ENCODE measurements around the gene PFN3. TPM values are rescaled to one million over a fixed set of nuclear protein-coding genes. Genes with fewer than 3 reads are reported as not detected.

PFN3 gene
- total RNA-seq, 1 donor from 2014 or later: not detected

GRCh38 chr5:177433658-177434217 is 33.3 kb upstream of the PFN3 start:
- no peak for ATAC-seq
- intact Hi-C loops (cut with DNase I): no loop called here
- no peak overlapping the region for H3K27ac ChIP-seq
- no peaks in the 10 kb centered on the region for H3K27me3 ChIP-seq
- no peak overlapping the region for H3K4me3 ChIP-seq
- H3K4me1 ChIP-seq: peaks cover 31% of the 10 kb centered on the region
- peaks cover 61% of the 10 kb centered on the region for H3K36me3 ChIP-seq
- no peaks in the 10 kb centered on the region for H3K9me3 ChIP-seq
- no peak for TF ChIP-seq CTCF (IDR thresholded peaks at IDR 0.05)
- DNase-seq: no peak

GRCh38 chr5:177432839-177433657 is 32.6 kb upstream of the PFN3 start:
- no peak overlapping the region for H3K27ac ChIP-seq
- peak; percentile 56 for DNase-seq

GRCh38 chr5:177432143-177432838 is 31.8 kb upstream of the PFN3 start:
- intact Hi-C loops (cut with DNase I): no loop called here
- no peaks in the 10 kb centered on the region for H3K27me3 ChIP-seq
- ATAC-seq: no peak
- no peaks in the 10 kb centered on the region for H3K9me3 ChIP-seq
- peaks cover 44% of the 10 kb centered on the region for H3K4me1 ChIP-seq
- DNase-seq: no peak
- H3K36me3 ChIP-seq: peaks cover 52% of the 10 kb centered on the region
- H3K4me3 ChIP-seq: no peak overlapping the region
- no peak for TF ChIP-seq CTCF (IDR thresholded peaks at IDR 0.05)
- H3K27ac ChIP-seq: peak overlapping the region; percentile 47

More at GRCh38 chr5:177432839-177433657, 32.6 kb upstream of the PFN3 start:
- no peak overlapping the region for H3K4me3 ChIP-seq
- no peaks in the 10 kb centered on the region for H3K9me3 ChIP-seq
- peaks cover 37% of the 10 kb centered on the region for H3K4me1 ChIP-seq
- no peaks in the 10 kb centered on the region for H3K27me3 ChIP-seq
- H3K36me3 ChIP-seq: peaks cover 54% of the 10 kb centered on the region
- no peak for ATAC-seq
- TF ChIP-seq CTCF (IDR thresholded peaks at IDR 0.05): no peak
- intact Hi-C loops (cut with DNase I): no loop called here

GRCh38 chr5:177431317-177432142 is 31.1 kb upstream of the PFN3 start:
- intact Hi-C loops (cut with DNase I): no loop called here
- H3K36me3 ChIP-seq: peaks cover 49% of the 10 kb centered on the region

More at GRCh38 chr5:177431317-177432142, 31.1 kb upstream of the PFN3 start:
- Histone ChIP-seq H3K9me3 (no peaks in the 10 kb centered on the region), H3K4me3 (no peak overlapping the region), H3K27ac (peak overlapping the region; percentile 47), H3K27me3 (no peaks in the 10 kb centered on the region), H3K4me1 (peaks cover 45% of the 10 kb centered on the region)
- DNase-seq (peak; percentile 76), ATAC-seq (peak; percentile 4)
- no peak for TF ChIP-seq CTCF (IDR thresholded peaks at IDR 0.05)

Data from upper lobe of right lung (tissue), 1 donor.